Astrocyte (in vitro differentiated cells and primary cell): ENCODE measurements around the gene TNFAIP2. TPM values are rescaled to one million over a fixed set of nuclear protein-coding genes. Genes with fewer than 3 reads are reported as not detected.

ENCODE experiments used
- DNase-seq: peaks from one replicate; pipeline ENCODE4 v3.0.0-alpha.2; 2010; ENCODE audit warnings: low read depth
- FAIRE-seq: peaks from 2 replicates; lab custom pipeline; 2011; peaks lifted over from hg19 to GRCh38; lab: Jason Lieb, UNC
- H2AFZ ChIP-seq: 2 replicates; pipeline ENCODE4 v1.6.0; 2012; ENCODE audit warnings: low read depth, low read length, inconsistent platforms
- H3K27ac ChIP-seq: 2 replicates; pipeline ENCODE4 v1.5.1; 2011; ENCODE audit warnings: low read depth, low read length, inconsistent platforms
- H3K27me3 ChIP-seq: 2 replicates; pipeline ENCODE4 v1.6.0; 2011; ENCODE audit warnings: low read length, inconsistent platforms; ENCODE audit not compliant: insufficient read depth
- H3K36me3 ChIP-seq: 2 replicates; pipeline ENCODE4 v1.5.1; 2011; ENCODE audit warnings: low read length, inconsistent platforms; ENCODE audit not compliant: insufficient read depth
- H3K4me1 ChIP-seq: 2 replicates; pipeline ENCODE4 v1.5.1; 2011; ENCODE audit warnings: low read length, inconsistent platforms; ENCODE audit not compliant: insufficient read depth
- H3K4me2 ChIP-seq: 2 replicates; pipeline ENCODE4 v1.6.0; 2012; ENCODE audit warnings: low read length, inconsistent platforms
- H3K4me3 ChIP-seq: 2 replicates; pipeline ENCODE4 v1.5.1; 2011; ENCODE audit warnings: low read depth, mild to moderate bottlenecking, low read length, inconsistent platforms; ENCODE audit not compliant: insufficient read depth
- H3K79me2 ChIP-seq: 2 replicates; pipeline ENCODE4 v1.6.0; 2012; ENCODE audit warnings: mild to moderate bottlenecking, low read length, inconsistent platforms; ENCODE audit not compliant: insufficient read depth
- H3K9ac ChIP-seq: 2 replicates; pipeline ENCODE4 v1.6.0; 2012; ENCODE audit warnings: mild to moderate bottlenecking, low read length, inconsistent platforms
- H3K9me3 ChIP-seq: 2 replicates; pipeline ENCODE4 v1.5.1; 2012; ENCODE audit warnings: low read depth, mild to moderate bottlenecking, low read length, inconsistent platforms; ENCODE audit not compliant: insufficient read depth
- H4K20me1 ChIP-seq: 2 replicates; pipeline ENCODE4 v1.6.0; 2012; ENCODE audit warnings: low read length, inconsistent platforms; ENCODE audit not compliant: insufficient read depth
- H3K27ac Mint-ChIP-seq: one replicate; pipeline ENCODE4 v1.8.0; 2021; ENCODE audit warnings: mild to moderate bottlenecking, mixed read lengths; ENCODE audit not compliant: unreplicated experiment
- H3K27me3 Mint-ChIP-seq: one replicate; pipeline ENCODE4 v1.8.0; 2021; ENCODE audit warnings: low read depth, mixed read lengths; ENCODE audit not compliant: unreplicated experiment
- H3K36me3 Mint-ChIP-seq: one replicate; pipeline ENCODE4 v1.8.0; 2021; ENCODE audit warnings: low read depth, mixed read lengths; ENCODE audit not compliant: unreplicated experiment
- H3K4me1 Mint-ChIP-seq: one replicate; pipeline ENCODE4 v1.8.0; 2021; ENCODE audit warnings: low read depth, mixed read lengths; ENCODE audit not compliant: unreplicated experiment
- H3K4me3 Mint-ChIP-seq: one replicate; pipeline ENCODE4 v1.8.0; 2021; ENCODE audit warnings: mild to moderate bottlenecking, moderate library complexity, mixed read lengths; ENCODE audit not compliant: unreplicated experiment
- H3K9me3 Mint-ChIP-seq: one replicate; pipeline ENCODE4 v1.8.0; 2021; ENCODE audit warnings: mild to moderate bottlenecking, mixed read lengths; ENCODE audit not compliant: unreplicated experiment
- CTCF ChIP-seq: IDR thresholded peaks from 2 replicates; pipeline ENCODE4 v1.5.1; 2011; ENCODE audit warnings: low read depth, mild to moderate bottlenecking, inconsistent platforms, low read length, moderate library complexity; ENCODE audit not compliant: insufficient read depth
- EZH2 ChIP-seq: IDR thresholded peaks from 2 replicates; pipeline ENCODE4 v1.6.1; 2012; ENCODE audit warnings: mild to moderate bottlenecking, low read length, inconsistent platforms; ENCODE audit not compliant: insufficient read depth
- total RNA-seq: library from RNA; stranded (reverse); gene quantifications from 2 replicates; pipeline ENCODE4 v1.2.1, GENCODE V29; 2021

The TNFAIP2 gene
- total RNA-seq, 1 donor from 2014 or later: 29.5 TPM

GRCh38 chr14:103130017-103130764 is 6.9 kb downstream of the TNFAIP2 start:
- Histone ChIP-seq H3K79me2 (no peaks in the 10 kb centered on the region), H3K36me3 (no peaks in the 10 kb centered on the region), H3K4me3 (no peak overlapping the region), H3K27me3 (no peaks in the 10 kb centered on the region), H3K9ac (no peak overlapping the region), H2AFZ (no peak overlapping the region), H3K27ac (no peak overlapping the region), H3K4me2 (peak overlapping the region; percentile 66), H3K9me3 (no peaks in the 10 kb centered on the region), H4K20me1 (peaks cover 52% of the 10 kb centered on the region), H3K4me1 (peaks cover 17% of the 10 kb centered on the region)
- no peak for TF ChIP-seq EZH2
- TF ChIP-seq CTCF: no peak
- no peak for FAIRE-seq
- no peaks in the 10 kb centered on the region for H3K9me3 Mint-ChIP-seq
- H3K27ac Mint-ChIP-seq: no peak overlapping the region
- peaks cover 21% of the 10 kb centered on the region for H3K36me3 Mint-ChIP-seq
- H3K4me1 Mint-ChIP-seq: peaks cover 15% of the 10 kb centered on the region
- H3K27me3 Mint-ChIP-seq: peaks cover 22% of the 10 kb centered on the region
- peak overlapping the region; percentile 27 for H3K4me3 Mint-ChIP-seq
- DNase-seq: no peak

GRCh38 chr14:103130965-103131364 is 7.7 kb downstream of the TNFAIP2 start:
- H3K27ac ChIP-seq: no peak overlapping the region
- H3K4me1 ChIP-seq: peaks cover 17% of the 10 kb centered on the region
- no peaks in the 10 kb centered on the region for H3K9me3 ChIP-seq
- peaks cover 45% of the 10 kb centered on the region for H4K20me1 ChIP-seq
- FAIRE-seq (no peak), DNase-seq (peak; percentile 80)
- peaks cover 20% of the 10 kb centered on the region for H3K27me3 Mint-ChIP-seq
- no peaks in the 10 kb centered on the region for H3K9me3 Mint-ChIP-seq
- H3K27me3 ChIP-seq: no peaks in the 10 kb centered on the region
- H3K79me2 ChIP-seq: no peaks in the 10 kb centered on the region
- no peak overlapping the region for H3K9ac ChIP-seq
- no peaks in the 10 kb centered on the region for H3K36me3 ChIP-seq
- peak overlapping the region; percentile 66 for H3K4me2 ChIP-seq
- TF ChIP-seq CTCF (no peak), EZH2 (no peak)
- no peak overlapping the region for H3K4me3 ChIP-seq
- H3K4me3 Mint-ChIP-seq: no peak overlapping the region
- H3K4me1 Mint-ChIP-seq: peaks cover 15% of the 10 kb centered on the region
- H3K36me3 Mint-ChIP-seq: peaks cover 20% of the 10 kb centered on the region
- H3K27ac Mint-ChIP-seq: no peak overlapping the region
- no peak overlapping the region for H2AFZ ChIP-seq

- peaks cover 18% of the 10 kb centered on the region for H3K4me1 Mint-ChIP-seq
- Histone ChIP-seq H3K36me3 (no peaks in the 10 kb centered on the region), H4K20me1 (peaks cover 39% of the 10 kb centered on the region), H3K27ac (no peak overlapping the region), H2AFZ (no peak overlapping the region), H3K9ac (no peak overlapping the region), H3K79me2 (no peaks in the 10 kb centered on the region), H3K4me1 (peaks cover 19% of the 10 kb centered on the region), H3K9me3 (no peaks in the 10 kb centered on the region), H3K4me2 (no peak overlapping the region), H3K27me3 (no peaks in the 10 kb centered on the region), H3K4me3 (no peak overlapping the region)
- peaks cover 20% of the 10 kb centered on the region for H3K36me3 Mint-ChIP-seq
- no peak overlapping the region for H3K27ac Mint-ChIP-seq
- H3K9me3 Mint-ChIP-seq: no peaks in the 10 kb centered on the region
- no peak overlapping the region for H3K4me3 Mint-ChIP-seq
- no peak for FAIRE-seq
- TF ChIP-seq CTCF (no peak), EZH2 (no peak)
- no peak for DNase-seq
- H3K27me3 Mint-ChIP-seq: peaks cover 16% of the 10 kb centered on the region
These were observed 8.3 kb downstream of the TNFAIP2 start for GRCh38 chr14:103131580-103131979.
